Stimulated activated CD4-positive, alpha-beta T cell treated with anti-CD3 and anti-CD28 coated beads, Interleukin-12 subunit alpha, Interleukin-12 subunit beta, amount 100 ng/mL, for 4 hours (primary cell): ENCODE results near the gene RPE65.
"Not testable (repeated sequence)": the region's sequence is repeated elsewhere in the genome, so short reads cannot be mapped to it uniquely, and the experiment has no call there.

Source experiments
- DNase-seq: peaks from one replicate; pipeline ENCODE4 v3.0.0-alpha.2; 2020

RPE65 gene

DNA sequence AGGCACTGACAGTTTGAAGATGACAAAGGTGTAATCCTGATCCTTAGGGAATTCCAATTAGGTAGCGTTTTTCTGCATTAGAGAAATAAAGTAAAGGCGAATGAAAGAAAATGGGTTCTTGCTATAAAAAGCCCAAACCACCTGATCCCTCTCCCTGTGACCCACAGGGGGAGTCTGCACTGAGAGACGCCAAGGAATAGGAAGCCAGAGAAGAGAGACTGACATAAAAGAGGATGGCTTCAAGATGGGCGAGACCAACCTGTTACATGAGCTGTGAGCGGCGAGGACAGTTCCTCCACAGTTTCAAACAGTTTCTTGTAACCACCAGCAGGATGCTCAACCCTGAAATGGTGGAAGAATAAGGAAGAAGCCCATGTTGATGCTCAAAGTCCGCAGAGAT lies 1.4 kb downstream of the RPE65 start:
- DNase-seq, result no peak

DNA sequence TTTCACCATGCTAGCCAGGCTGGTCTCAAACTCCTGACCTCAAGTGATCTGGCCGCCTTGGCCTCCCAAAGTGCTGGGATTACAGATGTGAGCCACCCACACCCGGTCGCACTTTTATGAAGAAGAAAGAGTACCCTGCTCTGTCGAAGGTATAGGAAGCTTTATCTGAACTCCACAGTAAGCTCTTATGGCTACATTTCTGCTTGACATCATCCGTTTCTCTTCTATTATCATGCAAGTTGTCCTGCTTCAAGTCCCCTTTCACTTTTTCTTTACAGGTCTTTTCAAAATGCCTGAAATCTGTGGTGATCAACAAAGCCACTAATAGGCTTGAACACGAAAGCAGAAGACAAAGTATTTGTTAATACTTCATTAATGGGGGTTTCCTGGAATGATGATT lies 4.0 kb downstream of the RPE65 start:
- DNase-seq, result no peak

DNA sequence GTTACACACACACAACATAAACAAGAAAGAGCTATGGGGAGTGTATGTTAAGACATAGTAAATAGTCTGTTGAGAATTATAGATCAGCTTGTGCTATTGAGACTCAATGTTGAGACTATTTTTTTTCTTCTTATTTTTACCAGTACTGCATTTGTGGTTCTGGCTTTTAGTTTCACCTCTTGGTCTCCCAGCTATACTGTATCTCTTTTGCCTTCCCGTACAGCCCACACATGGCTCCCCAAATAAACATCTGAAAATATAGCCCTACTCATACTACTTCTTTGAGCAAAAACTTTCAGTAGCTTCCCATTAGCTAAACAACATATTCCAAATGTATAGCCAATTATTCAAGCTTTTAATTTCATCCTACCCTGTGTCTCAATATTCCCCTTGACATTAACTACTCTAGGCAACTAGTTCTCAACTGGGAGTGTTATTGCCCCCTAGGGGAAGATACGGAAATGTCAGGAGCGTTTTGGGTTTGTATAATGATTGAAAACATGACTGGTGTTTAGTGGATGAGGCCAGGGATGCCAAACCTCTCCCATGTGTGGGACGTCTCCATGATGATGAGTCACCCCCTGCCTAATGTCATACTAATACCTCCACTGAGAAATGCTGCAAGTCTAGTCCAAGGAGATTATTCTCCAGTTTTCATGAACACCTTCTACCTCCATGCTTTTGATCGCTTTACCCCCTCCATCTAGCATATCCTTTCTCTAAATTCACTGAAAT lies 6.8 kb downstream of the RPE65 start:
- no peak for DNase-seq

DNA sequence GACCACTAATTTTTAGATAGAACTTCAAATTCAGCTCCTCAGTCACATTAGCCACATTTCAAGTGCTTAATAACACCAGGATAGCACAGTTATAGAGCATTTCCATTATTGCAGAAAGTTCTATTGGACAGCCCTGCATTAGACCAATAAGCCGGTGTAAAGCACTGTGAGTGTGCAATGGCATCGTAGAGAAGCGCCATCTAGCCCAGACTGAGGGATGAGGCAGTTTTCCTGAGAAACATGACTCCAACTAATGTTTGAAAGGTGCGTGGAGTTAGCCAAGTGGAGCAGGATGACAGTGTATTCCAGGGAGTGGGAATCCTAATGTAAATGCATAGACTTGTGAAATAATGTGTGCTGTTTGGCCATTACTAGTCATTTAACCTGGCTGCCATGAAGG lies 7.7 kb downstream of the RPE65 start:
- DNase-seq, result no peak

DNA sequence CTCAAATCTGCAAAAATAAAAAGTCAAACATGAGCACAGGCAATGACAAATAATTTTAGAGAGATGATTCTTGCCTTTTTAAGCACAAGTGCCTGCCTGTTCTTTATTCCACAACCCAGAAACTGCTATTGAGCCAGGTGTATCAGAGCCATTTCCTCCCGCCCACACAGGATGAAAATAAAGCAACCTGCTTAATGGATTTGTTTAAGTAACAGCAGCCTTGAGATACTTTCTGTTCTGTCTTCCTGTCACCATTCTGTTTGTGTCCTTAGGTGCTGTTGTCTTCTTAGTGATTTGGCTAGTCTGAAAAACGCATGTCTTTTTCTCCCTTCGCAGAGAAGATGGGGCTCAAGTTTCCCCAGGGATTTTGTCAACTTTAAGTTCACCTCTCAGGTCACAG lies 11.4 kb downstream of the RPE65 start:
- no peak for DNase-seq

DNA sequence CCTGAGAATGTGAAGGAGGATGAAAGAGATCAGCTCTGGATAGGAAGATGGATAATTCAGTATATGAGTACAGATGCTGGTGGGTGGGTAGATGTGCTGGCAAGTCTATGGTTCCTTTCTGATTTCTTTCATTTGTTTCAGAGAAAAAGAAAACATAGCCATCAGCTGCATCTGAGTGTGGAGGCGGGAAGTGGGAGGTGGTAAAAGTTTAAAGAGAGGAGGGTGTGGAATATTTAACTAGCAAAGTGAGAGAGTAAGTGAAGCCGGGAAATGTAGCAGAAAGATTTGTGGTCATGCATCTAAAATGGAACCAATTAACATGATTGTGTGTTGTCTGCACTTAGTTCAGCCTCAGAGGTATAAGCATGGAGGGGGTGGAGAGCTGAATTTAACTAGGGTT lies 16.4 kb downstream of the RPE65 start:
- DNase-seq, result no peak

DNA sequence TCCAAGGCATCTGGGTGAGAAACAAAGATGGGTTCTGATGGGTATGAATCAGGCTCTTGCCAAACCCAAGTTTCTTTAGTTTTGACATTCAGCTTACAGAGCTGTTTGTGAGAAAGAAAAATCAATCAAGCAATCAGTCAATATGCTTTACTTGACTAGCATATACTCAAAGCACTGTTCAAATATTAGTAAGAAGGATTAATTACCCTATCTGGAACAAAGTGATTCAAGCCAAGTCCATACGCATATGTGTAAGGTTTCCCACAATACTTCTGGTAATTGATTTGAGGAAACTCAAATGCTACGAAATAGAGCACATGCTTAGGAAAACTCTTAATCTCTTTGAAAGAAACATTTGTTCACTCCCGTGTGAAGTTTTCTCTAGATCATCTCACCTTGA lies 18.7 kb downstream of the RPE65 start:
- no peak for DNase-seq

DNA sequence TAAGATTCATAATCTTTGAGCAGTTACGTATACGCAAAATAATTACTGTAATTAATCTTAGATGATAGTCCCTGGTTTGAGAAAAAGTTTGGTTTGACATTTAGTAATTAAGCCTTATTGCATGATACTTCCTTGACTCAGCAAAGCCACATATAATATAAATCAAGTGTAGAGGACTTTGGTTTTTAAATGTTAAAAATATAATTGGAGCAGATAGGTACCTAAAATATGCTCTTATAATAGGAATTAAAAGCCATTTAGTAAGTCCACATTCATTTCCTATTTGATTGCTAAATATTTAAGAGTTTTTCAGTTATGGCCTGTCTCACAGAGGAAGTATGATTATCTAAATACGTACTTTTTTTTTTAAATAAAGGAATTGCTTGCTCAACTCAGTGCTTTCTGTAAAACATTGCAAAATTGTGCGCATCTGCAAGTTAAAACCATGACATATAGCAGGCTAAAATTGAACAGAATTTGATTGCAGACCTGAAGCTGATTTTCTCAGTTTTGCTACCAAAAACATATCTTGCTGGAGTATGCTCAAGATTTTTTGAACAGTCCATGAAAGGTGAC lies 20.4 kb downstream of the RPE65 start:
- no peak for DNase-seq

DNA sequence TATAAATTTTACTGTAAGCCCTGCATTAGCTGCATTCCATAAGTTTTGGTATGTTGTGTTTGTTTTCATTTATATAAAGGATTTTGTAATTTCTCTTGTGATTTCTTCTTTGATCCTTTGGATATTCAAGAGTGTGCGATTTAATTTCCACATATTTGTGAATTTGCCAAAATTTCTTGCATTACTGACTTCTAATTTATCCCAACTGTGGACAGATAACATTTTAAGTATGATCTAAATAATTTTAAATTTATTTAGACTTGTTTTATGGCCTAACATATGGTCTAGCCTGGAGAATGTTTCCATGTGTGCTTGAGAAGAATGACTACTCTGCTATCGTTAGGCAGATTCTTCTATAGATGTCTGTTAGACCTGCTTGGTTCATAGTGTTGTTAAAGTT lies 23.2 kb downstream of the RPE65 start:
- no peak for DNase-seq

DNA sequence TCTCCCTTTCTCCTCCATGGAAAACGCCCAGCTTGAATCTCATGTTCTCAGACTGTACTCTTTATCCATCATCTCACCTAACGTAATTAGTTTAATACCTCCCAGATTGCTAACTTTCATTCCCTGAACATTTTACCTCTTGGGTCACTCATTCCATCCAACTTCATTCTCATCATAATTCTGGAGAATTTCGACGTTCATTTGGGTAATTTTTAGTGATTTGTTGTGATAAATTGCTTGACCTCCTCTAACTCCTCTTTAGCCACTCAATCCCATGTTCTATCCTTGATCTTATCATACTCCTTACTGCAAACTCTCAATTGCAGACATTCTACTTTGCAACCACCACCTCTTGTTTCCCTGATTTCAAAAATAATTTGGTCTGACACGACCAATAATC lies 28.4 kb downstream of the RPE65 start:
- DNase-seq, result no peak

DNA sequence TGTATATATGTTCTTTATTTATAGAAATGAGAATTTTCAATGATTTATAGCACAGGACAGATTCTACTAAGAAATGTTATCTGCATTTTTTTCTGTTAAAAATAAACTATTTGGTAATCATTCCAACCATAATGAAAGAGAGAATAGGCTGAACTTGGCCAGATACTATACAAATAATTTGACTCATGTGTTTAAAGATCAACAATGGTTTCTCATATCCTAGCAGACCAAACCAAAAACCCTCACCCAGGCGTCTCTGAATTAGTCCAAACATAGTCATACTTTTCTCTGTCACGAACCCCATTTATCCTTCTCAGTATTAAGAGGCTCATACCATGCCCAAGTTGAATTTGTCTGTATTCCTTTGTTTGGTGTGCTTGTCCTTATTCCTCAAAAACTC lies 40.3 kb downstream of the RPE65 start:
- DNase-seq, result no peak

DNA sequence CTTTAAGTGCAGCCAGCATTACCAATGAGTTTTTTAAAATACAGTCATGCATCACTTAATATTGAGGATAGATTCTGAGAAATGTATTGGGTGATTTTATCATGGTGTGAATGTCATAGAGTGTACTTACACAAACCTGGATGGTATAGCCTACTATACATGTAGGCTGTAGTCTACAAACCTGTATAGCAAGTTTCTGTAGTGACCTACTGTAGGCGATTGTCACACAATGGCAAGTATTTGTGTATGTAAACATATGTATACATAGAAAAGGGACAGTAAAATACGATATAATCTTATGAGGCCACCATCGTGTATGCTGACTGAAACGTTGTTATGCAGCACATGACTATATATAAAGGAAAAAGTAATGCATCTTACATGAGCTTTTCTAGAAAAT lies 48.2 kb downstream of the RPE65 start:
- DNase-seq, result no peak

DNA sequence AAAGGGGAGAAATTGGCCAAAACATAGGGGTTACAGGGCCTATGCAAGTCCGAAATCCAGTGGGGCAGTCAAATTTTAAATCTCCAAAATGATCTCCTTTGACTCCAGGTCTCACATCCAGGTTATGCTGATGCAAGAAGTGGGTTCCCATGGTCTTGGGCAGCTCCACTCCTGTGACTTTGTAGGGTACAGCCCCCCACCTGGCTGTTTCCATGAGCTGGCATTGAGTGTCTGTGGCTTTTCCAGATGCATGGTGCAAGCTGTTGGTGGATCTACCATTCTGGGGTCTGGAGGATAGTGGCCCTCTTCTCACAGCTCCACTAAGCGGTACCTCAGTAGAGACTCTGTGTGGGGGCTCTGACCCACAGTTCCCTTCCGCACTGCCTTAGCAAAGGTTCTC lies 54.2 kb downstream of the RPE65 start:
- DNase-seq, result not testable (repeated sequence)

DNA sequence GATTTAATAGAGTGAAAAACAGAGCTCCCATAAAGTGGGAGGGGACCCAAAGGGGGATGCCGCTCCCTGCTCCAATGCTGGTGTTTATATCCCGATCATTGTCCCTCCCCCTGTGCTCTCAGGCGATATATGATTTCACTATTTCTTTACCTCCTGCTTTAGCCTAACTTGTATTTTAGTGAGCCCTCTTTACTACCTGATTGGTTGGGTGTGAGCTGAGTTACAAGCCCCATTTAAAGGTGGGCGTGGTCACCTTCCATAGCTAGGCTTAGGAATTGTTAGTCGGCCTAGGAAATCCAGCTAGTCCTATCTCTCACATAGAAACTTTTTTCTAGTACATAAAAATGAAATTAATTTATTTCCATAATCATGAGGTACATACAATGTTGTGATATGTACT lies 57.3 kb downstream of the RPE65 start:
- DNase-seq, result not testable (repeated sequence)

DNA sequence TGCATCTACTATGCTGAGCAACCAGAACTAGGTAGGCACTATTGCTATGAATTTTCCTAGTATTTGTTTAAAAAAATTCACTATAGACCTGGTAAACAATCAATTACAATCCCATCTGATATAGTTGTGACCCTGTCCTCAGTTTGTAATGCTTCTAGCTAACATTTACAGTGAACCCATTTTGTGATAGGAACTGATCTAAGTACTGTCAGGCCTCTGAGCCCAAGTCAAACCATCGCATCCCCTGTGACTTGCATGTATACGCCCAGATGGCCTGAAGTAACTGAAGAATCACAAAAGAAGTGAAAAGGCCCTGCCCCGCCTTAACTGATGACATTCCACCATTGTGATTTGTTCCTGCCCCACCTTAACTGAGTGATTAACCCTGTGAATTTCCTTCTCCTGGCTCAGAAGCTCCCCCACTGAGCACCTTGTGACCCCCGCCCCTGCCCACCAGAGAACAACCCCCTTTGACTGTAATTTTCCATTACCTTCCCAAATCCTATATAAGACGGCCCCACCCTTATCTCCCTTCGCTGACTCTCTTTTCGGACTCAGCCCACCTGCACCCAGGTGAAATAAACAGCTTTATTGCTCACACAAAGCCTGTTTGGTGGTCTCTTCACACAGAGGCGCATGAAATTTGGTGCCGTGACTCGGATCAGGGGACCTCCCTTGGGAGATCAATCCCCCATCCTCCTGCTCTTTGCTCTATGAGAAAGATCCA lies 63.8 kb downstream of the RPE65 start:
- not testable (repeated sequence) for DNase-seq

DNA sequence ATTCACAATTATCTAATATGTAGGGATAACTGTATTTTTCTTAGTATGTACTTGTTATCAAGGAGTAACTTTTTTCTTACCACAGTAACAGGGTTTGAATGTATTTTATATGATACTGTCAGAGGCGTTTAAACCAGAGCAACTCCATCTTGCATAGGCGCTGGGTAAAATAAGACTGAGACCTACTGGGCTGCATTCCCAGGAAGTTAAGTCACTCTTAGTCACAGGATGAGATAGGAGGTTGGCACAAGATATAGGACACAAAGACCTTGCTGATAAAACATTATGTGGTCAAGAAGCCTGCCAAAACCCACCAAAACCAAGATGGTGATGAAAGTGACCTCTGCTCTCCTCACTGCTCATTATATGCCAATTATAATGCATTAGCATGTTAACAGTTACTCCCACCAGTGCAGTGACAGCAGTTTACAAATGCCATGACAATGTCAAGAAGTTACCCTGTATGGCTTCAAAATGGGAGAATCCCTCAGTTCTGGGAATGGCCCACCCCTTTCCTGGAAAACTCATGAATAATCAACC lies 64.8 kb downstream of the RPE65 start:
- no peak for DNase-seq

DNA sequence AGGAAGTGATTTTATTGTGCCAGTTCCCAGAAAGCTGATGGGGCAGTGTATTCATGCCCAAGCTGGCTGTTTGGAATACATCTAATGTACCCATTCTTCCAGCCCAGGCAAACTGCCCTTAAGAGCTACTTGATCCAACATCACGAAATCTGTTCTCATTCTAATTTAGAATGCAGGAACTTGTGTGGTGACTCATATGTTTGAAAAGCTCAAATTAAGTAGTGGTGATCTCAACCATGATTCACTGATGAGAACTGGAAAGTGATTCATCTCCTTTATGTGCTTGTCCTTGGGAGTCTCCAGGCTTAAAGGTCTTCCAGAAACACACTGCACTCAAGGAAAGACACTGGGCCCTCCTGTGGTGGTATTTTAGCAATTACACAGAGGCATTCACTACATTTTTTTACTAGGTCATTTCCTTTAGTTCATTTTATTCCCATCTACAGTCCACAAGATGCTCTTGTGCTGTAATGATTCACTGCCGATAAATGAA lies 65.4 kb downstream of the RPE65 start:
- no peak for DNase-seq

DNA sequence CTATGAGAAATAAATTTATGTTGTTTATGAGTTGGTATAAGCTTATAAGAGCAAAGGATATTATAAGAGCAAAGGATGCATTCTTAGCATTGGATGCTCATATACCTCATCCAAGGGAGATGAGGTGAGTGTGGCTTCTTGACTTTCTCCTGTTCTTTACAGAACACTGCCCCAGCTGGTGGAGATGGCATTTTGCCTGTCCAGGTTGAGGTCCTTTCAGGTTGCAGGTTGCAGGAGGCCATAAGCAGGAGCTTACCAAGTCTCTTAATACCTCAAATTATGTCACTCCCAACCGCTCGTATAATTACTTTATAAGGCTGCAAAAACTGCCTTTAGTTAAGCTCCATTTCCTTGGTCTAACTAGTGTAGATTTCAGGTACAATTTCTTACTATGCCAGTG lies 66.7 kb downstream of the RPE65 start:
- no peak for DNase-seq

DNA sequence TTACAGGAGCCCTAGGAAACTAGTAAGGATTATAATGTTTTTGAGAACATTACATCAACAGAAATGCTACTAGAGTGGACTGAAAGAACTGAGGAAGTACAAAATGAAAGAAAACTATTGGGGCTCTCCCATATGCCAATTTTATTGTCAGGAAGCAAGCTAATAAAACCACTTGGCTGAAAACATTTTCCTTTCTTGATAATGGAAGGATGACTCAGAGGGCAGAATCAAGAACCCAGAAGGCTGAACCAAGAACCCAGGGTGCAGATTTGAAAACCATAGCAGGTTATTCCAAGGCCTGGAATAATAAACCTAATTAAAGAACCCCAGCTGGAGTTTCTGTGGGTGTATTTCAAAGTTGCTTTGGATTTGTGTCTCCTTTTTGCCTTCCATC lies 70.7 kb downstream of the RPE65 start:
- no peak for DNase-seq
